Testis (tissue), 2 donors: ENCODE data around the gene ANKHD1.

Experiments
- CTCF ChIP-seq, 3 experiments: fragments of 450-650 bp in 2 of 3; fragments of 200-600 bp in 1 of 3; sonication (generic) in 1 of 3; IDR thresholded peaks; one replicate each; pipeline ENCODE4 v1.5.1; 2016 to 2019; ENCODE audit warnings: antibody characterized with exemption in 3 of 3, mild to moderate bottlenecking in 2 of 3, moderate library complexity in 1 of 3
- POLR2A ChIP-seq: fragments of 450-650 bp; IDR thresholded peaks from one replicate; pipeline ENCODE4 v1.6.1; 2017; ENCODE audit warnings: antibody characterized with exemption, mild to moderate bottlenecking, moderate library complexity

- TF ChIP-seq POLR2A (no peak), CTCF (IDR thresholded peaks at IDR 0.05) (no peak)
Observed at GRCh38 chr5:140565780-140566095, 164.1 kb downstream of the ANKHD1 start.
